Measurements from ENCODE around the gene RFX4.
"Not testable (repeated sequence)": the region's sequence is repeated elsewhere in the genome, so short reads cannot be mapped to it uniquely, and the experiment has no call there.

Gene RFX4

DNA sequence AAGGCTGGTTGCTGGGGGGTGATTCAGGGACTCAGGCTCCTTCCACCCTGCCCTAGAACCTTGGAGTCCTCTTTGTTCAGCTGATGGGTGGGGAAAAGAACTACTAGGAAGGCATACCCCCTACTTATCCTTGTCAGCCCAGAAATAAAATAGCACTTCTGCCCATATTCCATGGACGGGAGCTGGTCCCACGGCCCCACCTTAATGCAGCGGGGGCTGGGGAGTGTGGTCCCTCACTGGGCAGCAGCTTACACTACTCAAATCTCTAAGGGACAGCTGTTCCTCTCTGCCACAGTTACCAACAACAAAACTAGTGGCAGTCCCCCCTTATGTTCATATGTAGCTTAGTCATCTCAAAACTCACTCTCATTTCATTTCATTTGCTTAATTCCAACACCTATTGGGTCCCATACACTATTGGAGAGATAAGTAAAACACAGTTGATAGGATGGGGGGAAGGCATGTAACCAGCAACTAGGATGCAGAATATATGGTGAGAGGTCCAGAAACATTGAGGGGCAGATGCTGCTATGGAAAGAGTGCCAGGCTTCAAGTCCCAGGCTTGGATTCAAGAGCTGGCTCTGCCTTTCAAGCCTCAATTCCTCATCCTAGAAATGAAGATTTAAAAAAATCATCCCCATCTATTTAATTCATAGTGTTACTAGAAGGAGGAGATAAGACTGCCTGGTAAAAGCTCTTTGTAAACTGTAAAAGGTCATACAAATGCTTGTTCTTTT lies 107.9 kb downstream of the RFX4 start:
- DNase-seq (ENCODE audit: low read depth), result no peak

DNA sequence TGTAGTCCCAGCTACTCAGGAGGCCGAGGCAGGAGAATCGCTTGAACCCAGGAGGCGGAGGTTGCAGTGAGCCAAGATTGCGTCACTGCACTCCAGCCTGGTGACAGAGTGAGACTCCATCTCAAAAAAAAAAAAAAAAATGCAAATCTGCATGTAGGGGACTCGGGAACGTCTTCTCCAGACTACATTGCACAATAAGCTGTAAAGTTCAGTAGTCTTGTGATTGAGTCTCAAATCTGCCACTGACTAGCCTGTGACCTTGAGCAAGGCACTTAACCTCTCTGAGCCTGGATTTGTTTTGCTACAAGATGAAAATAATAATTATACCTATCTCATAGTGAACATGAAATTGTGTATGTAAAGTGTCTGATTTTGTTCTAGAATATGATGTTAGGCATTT lies 109.2 kb downstream of the RFX4 start:
- not testable (repeated sequence) for DNase-seq (ENCODE audit: low read depth)

DNA sequence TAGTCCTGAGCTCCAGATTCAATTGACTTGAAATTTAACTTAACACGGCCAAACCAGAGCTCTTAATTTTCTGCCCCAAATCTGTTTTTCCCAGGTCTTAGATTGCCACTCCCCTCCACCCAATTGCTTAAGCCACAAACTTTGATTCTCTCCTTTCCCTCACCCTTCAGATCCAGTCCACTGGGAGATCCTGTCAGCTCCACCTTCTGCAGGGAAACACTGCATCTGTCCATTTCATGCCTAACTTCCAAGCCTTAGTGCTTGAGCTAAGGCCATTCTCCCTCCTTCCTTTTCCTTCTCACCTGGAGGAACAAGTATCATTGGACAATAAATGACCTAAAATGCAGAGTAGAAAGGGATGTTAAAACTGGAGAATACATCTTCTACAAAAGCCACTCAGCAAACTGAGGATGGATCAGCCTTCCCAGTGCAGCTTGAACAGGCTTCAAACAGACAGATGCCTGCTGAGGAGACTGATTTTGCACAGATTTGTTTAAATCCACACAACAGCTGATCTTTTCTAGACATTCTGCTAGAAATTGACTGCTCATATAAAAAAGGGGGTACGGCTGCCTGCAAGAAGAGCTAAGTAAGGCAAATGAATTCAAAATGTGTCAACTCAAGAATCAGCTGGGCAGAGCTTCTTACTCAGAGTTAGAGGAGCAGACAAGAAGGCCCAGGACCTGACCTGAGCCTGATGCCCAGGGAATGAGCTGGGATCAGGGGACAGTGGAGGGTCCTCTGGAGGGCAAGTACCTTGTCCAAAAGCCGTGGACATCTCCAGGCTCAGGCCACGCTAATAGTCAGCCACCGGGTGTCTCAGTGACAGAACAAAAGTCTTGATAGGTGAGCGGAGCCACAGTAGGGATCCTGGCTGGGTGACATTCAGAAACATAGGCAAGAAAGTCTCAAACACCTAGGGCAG lies 110.4 kb downstream of the RFX4 start:
- DNase-seq (ENCODE audit: low read depth), result no peak

DNA sequence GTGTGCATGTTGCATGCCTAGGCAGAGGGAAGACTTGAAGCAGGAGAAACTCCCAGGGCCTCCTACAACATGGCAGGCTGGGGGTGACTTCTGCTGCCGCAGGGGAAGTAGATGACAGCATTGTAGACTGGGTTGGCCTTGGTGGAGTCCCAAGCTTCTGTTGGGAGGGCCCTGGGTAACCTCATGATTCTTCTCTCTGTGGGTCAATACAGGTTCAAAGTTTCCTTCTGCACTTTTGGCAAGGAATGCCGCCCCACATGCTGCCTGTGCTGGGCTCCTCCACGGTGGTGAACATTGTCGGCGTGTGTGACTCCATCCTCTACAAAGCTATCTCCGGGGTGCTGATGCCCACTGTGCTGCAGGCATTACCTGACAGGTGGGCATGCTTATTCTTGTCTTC lies 113.3 kb downstream of the RFX4 start:
- no peak for DNase-seq (ENCODE audit: low read depth)

DNA sequence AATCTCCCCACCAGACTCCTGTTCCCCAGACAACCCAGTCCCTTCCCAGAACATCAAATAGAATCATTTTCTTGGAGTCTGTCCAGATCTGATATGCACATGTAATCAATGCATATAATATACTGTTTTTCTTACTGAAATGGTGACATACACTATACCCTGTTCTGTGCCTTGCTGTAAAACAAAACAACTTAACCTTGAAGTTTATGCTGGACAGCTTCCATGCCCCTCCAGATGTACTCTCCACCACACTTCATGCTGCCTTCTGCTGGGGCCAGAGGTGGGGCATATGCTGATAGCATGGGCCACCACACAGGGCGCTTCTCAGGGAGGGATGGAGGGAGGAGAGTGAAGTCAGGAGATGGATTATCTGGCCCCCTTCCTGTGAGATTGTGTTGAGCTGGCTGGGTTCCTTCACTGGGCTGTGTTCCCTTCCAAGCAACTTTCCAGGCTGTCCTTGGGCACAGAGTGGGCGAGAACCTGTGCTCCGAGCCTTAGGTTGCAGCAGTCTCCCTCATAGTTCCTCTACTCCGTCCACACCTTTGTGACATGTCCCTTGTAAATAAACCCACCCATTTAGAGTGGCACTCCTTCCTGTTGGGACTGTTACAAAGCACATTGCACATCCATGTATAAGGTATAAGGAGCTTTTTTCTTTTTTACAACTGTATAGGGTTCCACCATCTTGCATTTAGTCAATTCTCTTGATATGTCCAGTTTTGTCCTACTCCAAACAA lies 114.0 kb downstream of the RFX4 start:
- DNase-seq (ENCODE audit: low read depth), result no peak

DNA sequence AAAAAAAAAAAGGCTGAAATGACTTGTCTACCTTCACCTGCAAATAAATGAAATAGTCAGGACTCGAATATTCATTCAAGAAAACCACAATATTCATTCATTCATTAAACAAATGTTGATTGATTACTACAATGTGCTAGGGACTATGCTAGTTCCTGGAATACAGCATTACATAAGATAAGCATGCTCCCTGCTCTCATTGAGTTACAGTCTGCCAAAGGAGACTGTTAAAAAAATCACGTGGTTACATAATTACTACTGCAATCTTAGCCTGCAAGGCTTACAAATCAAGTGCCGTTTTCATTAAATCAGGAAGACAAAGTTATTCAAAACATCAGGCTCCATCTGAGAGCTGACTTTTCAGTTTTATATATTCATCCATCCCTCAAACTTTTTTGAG lies 121.3 kb downstream of the RFX4 start:
- DNase-seq (ENCODE audit: low read depth), result no peak

DNA sequence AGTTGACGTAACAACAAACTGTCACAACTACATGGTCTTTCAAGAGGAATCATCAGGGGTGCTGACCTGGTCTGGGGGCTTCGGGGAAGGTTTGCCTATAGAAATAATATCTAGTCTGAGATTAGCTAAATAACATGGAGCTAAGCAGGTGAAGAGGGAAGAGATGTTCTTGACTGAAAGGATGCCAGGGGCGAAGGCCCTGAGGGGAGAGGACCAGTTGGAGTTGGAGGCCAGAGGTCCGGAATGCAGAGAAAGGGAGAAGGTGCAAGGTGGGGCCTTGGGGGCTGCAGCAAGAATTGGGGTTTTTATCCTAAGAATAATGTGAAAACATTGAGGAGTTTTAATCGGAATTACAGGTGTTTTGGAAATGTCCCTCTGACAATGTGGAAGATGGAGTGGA lies 123.2 kb downstream of the RFX4 start:
- DNase-seq (ENCODE audit: low read depth), result no peak

DNA sequence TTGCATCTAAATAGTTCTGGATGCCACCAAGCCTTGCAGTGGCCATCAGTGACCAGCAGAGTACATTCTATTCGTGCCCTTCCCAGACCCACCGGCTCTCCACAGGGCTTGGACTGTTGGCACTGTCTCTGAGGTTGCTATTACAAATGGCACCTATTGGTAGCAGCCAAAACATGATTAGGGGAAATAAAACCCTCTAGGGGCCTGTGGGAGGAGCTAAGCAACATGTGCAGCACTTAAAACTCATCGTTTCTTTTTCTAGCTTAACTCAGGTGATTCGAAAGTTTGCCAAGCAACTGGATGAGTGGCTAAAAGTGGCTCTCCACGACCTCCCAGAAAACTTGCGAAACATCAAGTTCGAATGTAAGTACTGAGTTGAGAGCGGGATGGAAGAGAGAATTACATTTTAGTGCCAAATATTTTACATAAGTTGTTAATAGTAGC lies 126.3 kb downstream of the RFX4 start:
- no peak for DNase-seq (ENCODE audit: low read depth)

DNA sequence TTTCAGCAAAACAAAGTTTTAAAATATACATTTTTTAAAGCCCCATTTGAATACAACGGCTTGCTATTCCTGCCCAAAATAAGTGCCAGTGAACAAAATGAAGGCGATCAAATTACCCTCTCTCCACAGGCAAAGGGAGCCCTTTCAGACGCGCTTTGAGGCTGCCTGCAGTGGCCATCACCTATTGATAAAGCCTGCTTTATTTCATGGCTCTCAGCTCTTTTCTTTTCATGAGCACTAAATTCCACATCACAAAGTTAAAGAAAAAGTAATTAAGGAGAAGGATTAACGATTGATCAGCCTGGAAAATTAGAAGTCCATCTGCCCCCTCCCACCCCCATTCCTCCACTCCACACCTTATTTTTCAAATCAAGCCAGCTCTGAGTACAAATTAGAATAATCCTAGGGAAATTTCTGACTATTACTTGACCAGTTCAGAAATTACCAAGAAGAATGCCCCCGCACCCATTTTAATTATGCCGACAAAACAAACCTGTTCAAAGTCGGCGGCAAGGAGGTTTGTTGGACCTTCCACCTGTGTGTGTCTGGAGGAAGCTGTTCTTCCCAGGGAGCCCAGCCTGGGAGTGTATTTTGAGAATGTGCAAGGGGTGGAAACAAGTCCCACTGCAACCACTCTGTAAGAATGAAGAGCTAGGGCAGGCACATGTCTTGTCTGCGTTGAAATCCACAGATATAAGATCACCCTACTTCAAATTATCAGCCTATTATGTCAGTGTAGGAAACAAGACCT lies 127.5 kb downstream of the RFX4 start:
- no peak for DNase-seq (ENCODE audit: low read depth)

DNA sequence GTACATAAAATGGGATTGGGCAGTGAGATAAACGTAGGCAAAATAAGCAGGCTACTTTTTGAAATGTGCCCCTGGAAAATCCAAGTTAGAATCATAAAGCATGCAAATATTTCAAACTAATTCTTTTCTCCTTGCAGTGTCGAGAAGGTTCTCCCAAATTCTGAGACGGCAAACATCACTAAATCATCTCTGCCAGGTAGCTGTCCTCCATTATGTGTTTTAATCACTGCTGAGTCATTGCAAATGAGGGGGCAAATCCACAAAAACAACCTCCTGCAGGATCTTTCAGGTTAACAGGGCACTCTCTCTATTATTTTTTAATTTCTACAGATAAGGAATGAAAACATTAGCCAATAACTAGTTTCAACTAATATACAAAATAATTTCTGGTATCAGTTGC lies 128.5 kb downstream of the RFX4 start:
- no peak for DNase-seq (ENCODE audit: low read depth)

DNA sequence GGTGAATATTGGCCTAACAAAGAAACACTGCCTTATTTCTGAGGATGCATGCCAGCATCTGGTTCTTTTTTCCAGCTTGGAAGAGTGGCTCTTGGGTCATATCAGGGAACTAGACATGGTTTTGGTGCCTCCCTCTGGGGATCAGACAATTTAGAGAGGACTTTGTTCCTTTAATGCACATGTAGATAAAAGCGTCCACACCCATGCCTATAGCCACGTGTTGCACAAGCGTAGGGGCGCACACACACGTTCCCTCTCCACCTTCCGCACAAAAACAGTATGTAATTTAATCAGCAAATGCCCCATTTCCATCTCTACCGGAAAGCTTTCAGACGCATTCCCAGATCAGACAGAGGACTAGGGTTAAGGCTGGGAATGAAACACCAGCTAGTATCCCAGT lies 130.0 kb downstream of the RFX4 start:
- no peak for DNase-seq (ENCODE audit: low read depth)

DNA sequence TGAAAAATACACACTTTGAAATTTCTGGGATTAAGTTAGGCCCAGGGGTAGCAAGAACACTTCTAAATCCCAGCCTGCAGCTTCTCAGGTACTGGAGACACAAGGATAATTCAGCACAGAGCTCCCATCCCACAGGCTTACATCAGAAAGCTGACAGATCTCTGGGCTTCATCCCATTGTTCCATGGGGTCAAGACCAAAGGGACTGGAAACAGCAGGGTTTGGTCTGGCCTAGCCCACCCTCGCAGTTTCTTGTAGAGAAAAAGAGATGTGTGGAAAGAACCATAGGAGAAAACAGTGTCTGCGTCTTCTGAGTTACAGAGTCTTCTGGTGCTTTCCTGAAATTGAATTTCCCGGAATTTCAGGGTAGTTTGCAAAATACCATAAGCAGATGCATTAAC lies 132.1 kb downstream of the RFX4 start:
- DNase-seq (ENCODE audit: low read depth), result no peak

DNA sequence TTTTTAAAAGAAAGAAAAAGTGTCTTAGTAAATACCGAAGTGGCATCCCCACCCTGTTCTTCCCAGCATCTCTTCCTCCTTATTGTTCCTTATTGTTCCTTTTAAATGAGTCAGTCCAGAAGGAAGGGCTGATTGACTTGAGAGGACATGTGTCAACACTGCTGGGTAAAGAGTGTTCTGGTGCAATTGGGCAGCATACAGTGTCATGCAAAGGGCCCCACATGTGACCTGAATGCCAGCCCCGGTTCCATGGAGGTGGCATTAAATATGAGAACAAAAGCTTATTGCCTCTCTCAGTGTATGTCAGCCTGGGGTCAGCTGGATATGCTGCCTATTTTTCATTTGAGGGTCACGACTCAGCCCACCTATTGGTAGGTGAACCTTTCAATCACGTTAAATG lies 132.8 kb downstream of the RFX4 start:
- DNase-seq (ENCODE audit: low read depth), result no peak

DNA sequence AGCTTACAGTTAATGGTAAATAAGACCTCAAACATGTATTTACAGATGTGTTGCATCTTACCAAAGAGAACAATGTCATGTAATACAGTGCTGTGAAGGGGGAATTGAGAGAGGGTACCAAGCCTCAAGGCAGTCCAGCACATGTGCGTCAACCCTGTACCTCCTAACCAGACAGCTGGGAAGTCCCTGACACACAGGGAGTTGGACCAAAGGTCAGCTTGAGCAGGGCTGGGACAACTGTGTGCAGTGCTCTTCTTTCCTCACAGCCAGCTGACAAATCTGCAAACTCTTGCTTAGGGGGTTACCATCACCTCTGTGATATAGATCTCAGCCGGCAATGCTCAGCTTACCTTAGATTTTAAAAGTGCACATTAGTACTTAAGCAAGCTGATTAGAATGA lies 134.9 kb downstream of the RFX4 start:
- no peak for DNase-seq (ENCODE audit: low read depth)

DNA sequence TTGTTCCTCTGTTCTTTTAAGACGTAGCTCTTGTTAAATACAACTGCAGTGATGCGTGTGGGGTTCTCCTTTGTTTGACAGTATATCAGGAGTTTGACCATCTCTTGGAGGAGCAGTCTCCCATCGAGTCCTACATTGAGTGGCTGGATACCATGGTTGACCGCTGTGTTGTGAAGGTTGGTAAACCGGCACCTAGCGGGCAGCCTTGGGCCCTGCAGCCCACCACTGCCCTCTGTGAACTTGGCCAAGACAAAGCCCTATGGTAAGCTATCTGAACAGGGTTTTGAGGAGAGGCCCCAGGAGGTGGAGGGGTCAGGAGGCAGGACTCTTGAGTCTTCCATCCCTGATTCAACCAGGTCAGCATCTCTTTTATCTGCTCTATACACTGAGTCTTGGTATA lies 137.1 kb downstream of the RFX4 start:
- no peak for DNase-seq (ENCODE audit: low read depth)

DNA sequence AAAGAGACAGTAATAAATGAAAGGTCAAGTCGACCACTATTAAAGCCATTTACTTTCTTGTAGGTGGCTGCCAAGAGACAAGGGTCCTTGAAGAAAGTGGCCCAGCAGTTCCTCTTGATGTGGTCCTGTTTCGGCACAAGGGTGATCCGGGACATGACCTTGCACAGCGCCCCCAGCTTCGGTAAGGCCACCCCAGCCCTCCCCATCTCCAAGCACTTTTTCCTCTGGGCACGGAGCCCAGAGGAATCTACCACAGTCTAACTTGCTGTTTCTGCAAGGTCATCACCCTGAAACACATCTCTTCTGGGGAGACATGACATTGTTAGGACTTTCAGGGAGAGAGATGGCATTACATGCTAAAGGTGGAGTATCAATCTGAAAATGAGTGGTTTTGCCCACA lies 137.9 kb downstream of the RFX4 start:
- DNase-seq (ENCODE audit: low read depth), result no peak

DNA sequence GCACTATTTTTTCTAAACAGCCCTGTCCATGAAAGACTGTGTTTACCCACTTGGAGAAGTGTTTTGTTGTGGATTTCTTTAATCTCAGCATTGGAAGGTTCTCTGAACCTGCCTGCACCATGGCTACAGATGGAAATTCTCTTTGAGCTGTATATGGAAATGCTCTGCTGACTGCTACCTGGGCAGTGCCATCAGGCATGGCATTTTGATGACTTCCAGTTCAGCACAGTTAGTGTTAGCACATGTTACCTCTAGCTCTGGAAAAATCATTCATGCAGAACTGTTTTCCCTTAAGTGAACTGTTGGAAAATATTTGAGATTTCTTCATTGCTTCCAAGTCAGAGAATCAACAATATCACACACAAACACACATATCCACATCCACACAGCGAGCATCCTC lies 139.1 kb downstream of the RFX4 start:
- DNase-seq (ENCODE audit: low read depth), result no peak

DNA sequence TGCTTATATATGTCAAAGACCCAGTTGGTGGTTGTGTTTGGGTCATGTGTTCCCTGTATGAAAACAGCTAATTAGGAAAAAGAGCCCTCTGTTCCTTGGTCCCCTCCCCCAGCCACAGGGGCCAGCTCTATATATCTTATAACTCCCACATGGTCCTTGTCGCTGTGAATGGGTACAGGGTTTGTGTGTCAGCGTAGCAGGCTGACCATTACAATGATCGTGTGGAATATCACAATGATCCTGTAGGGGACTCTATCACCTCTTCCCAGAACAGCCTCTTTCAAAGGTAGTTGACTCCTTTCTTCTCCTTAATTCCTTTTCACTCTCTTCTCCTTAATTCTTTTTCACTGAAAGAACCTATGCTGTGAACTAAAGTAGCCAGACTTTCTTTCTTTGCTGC lies 140.0 kb downstream of the RFX4 start:
- DNase-seq (ENCODE audit: low read depth), result no peak

DNA sequence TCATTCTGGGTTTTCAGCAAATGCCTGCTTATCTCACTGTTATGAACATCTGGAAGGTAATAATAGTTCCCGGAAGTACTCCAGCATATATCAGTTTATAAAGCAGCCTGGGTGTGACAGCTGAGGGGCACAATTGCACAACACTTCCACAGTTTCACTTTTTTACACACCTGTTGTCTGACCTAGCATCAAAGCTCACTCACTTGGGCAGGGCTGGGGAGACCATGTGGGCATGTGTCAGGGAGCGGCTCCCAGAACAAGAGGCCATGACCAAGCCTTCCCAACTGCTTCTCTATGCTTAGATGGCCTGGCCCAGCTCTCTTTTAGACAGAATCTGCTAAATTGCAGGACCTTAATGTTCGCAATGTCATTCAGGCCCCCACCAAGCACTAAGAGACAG lies 140.6 kb downstream of the RFX4 start:
- no peak for DNase-seq (ENCODE audit: low read depth)

DNA sequence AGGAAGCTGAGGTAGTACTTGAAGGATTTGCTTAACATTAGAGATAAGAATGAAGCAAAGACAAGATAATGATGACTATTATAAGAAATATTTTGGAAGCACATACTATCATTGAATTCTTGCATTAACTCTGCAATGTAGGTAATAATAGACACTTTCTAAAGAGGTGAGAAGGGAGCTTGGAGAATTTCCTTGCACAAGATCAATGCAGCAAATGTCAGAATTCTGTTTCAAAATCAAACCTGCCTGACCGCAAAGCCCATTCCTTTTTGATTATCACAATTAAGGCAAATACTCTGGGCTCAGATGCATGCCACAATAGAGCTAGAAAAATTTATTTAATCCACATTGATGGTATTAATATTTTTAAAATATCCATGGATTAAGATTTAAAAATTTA lies 141.3 kb downstream of the RFX4 start:
- no peak for DNase-seq (ENCODE audit: low read depth)

DNA sequence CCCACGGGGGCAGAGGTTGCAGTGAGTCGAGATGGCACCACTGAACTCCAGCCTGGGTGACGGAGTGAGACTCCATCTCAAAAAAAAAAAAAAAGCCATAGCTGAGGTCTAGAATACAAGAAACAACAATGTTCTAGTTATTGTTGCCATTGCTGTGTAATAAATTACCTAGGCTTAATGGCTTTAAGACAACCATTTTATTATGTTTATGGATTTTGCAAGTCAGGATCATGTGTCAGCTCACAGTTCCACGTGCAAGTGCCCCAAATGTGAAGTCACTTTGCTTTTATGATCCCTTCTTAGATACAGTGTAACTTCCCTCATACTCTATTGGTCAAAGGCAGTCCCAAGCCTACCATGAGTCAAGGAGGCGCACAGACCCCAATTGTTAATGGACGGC lies 142.1 kb downstream of the RFX4 start:
- DNase-seq (ENCODE audit: low read depth), result no peak

DNA sequence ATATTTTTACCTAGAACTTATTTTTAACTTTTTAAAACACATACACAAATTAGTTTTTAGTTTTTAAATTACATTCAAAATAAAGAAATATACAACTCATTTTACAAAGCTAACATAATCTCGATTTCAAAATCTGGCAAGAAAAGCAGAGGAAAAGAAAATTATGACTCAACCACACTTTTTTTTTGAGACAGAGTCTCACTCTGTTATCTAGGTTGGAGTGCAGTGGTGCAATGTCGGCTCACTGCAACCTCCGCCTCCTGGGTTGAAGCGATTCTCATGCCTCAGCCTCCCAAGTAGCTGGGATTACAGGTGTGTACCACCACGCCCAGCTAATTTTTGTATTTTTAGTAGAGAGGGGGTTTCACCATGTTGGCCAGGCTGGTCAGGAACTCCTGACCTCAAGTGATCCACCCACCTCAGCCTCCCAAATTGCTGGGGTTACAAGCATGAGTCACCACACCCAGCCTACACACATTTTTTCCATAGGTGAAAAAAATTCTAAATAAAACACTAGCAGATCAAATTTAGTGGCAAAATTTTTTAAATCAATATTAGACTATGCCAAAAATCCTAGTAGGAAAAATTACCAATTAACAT lies 143.9 kb downstream of the RFX4 start:
- DNase-seq (ENCODE audit: low read depth), result not testable (repeated sequence)

All from stromal cell of bone marrow (primary cell).